ENCODE results near the gene TPPP. TPM values are rescaled to one million over a fixed set of nuclear protein-coding genes. Genes with fewer than 3 reads are reported as not detected.

The TPPP gene
- total RNA-seq, 1 experiment from 2014 or later = 3.9 TPM

- Histone ChIP-seq H3K9ac (ENCODE audit: low read length) (no peak overlapping the region), H3K36me3 (ENCODE audit: control insufficient read depth in 1 of 2, insufficient read depth in 2 of 2, low read length in 2 of 2) (0 out of 4 replicates have a peak, but pooled peaks cover 0 to 3% of the 10 kb centered on the region in 2 experiments), H3K79me2 (ENCODE audit: insufficient read depth, low read length) (no peaks in the 10 kb centered on the region), H3K4me2 (ENCODE audit: low read length) (0 out of 2 replicates have a peak overlapping the region, but pooled peaks have one; percentile 37), H3K27me3 (ENCODE audit: insufficient read depth, low read length) (no peaks in the 10 kb centered on the region), H4K20me1 (ENCODE audit: insufficient read depth) (no peaks in the 10 kb centered on the region), H3K9me3 (ENCODE audit: control insufficient read depth in 1 of 2, insufficient read depth in 1 of 2, low read depth in 1 of 2, low read length in 2 of 2) (no peaks in the 10 kb centered on the region), H3K27ac (ENCODE audit: low read depth, low read length) (no peak overlapping the region), H3K9me2 (ENCODE audit: insufficient read depth) (no peaks in the 10 kb centered on the region), H3K4me1 (ENCODE audit: control insufficient read depth in 1 of 2, insufficient read depth in 2 of 2, low read length in 2 of 2) (peaks cover 0 to 33% of the 10 kb centered on the region in 2 experiments; a peak in 2 of 4 replicates), H3K4me3 (replicated peaks in 1 of 2; ENCODE audit: low read depth in 1 of 2, low read length in 2 of 2) (no peak overlapping the region), H2AFZ (ENCODE audit: low read depth, low read length, poor library complexity, severe bottlenecking) (no peak overlapping the region)
- RAD21 ChIA-PET (ENCODE audit: low non-redundant PET in 1 of 2, low total read pairs in 2 of 2, uncharacterized antibody in 2 of 2, unreplicated experiment in 2 of 2) = no interaction called here
- DNase-seq (ENCODE audit: low read depth, low spot score) = no peak
- POLR2A ChIA-PET = no interaction called here
- CTCF ChIA-PET = no interaction called here
- BruUV-seq (replicated peaks) = no TSS peak
- no peak for TF ChIP-seq FOSL1 (IDR thresholded peaks at IDR 0.05; ENCODE audit: low read depth)
- no peak for TF ChIP-seq CTCF (IDR thresholded peaks at IDR 0.05 in 2 of 3, conservative IDR thresholded peaks at IDR 0.05 in 1 of 3; ENCODE audit: borderline replicate concordance in 1 of 3, insufficient read depth in 1 of 3, low read depth in 2 of 3, low read length in 2 of 3)
- TF ChIP-seq SRF (IDR thresholded peaks at IDR 0.05; ENCODE audit: low read depth) = no peak
- TF ChIP-seq YY1 (IDR thresholded peaks at IDR 0.05; ENCODE audit: extremely low read depth, insufficient replicate concordance, low read depth, low read length) = no peak
- no peak for TF ChIP-seq SP1 (IDR thresholded peaks at IDR 0.05; ENCODE audit: low read depth)
- TF ChIP-seq ELF1 (IDR thresholded peaks at IDR 0.05; ENCODE audit: borderline replicate concordance, low read depth) = no peak
- TF ChIP-seq SIN3A (IDR thresholded peaks at IDR 0.05; ENCODE audit: low read depth) = no peak
- no peak for TF ChIP-seq CBX3 (IDR thresholded peaks at IDR 0.05; ENCODE audit: low read depth)
- no peak for TF ChIP-seq POLR2AphosphoS5 (IDR thresholded peaks at IDR 0.05; ENCODE audit: low read depth, low read length)
- TF ChIP-seq ATF3 (IDR thresholded peaks at IDR 0.05) = no peak
- TF ChIP-seq ZBTB33 (IDR thresholded peaks at IDR 0.05; ENCODE audit: extremely low read depth, insufficient replicate concordance, low read length) = no peak
- no peak for TF ChIP-seq ZNF274 (IDR thresholded peaks at IDR 0.05; ENCODE audit: low read depth, low read length)
- no peak for TF ChIP-seq EGR1 (IDR thresholded peaks at IDR 0.05; ENCODE audit: low read depth)
- TF ChIP-seq POLR2A (IDR thresholded peaks at IDR 0.05; ENCODE audit: borderline replicate concordance, extremely low read depth, insufficient read depth, insufficient read length) = no peak
- no peak for TF ChIP-seq JUND (IDR thresholded peaks at IDR 0.05)
- no peak for TF ChIP-seq EZH2 (IDR thresholded peaks at IDR 0.05)
- TF ChIP-seq REST (IDR thresholded peaks at IDR 0.05; ENCODE audit: low read depth) = no peak
- TF ChIP-seq RAD21 (IDR thresholded peaks at IDR 0.05; ENCODE audit: low read depth) = no peak
- no peak for TF ChIP-seq ZFX (IDR thresholded peaks at IDR 0.05)
- intact Hi-C loops (cut with micrococcal nuclease) = loop anchor here (10.0 kb wide), 1 partner anchor 492 kb away; no protein-coding TSS in a partner anchor
- ATAC-seq = no peak
Observed at GRCh38 chr5:673161-673830, 19.9 kb downstream of the TPPP start.
